ENCODE measurements around the gene DHRS3. TPM values are rescaled to one million over a fixed set of nuclear protein-coding genes. Genes with fewer than 3 reads are reported as not detected.

Gene DHRS3
- total and polyA plus RNA-seq, 2 donors (not counting 1 experiment from before 2014, with no cell fraction given): 8.4 to 36.8 TPM

- H3K27ac ChIP-seq (ENCODE audit: insufficient read depth, low read length): no peak overlapping the region
- no peaks in the 10 kb centered on the region for H3K36me3 ChIP-seq (ENCODE audit: control insufficient read depth, insufficient read depth, low read length)
- TF ChIP-seq CTCF (conservative IDR thresholded peaks at IDR 0.05 in 1 of 2, IDR thresholded peaks at IDR 0.05 in 1 of 2; ENCODE audit: low read depth in 1 of 2, low read length in 2 of 2) (no peak), EZH2 (IDR thresholded peaks at IDR 0.05; ENCODE audit: low read length, missing control alignments) (no peak)
- no peaks in the 10 kb centered on the region for H3K79me2 ChIP-seq (ENCODE audit: control insufficient read depth, insufficient read depth, low read length)
- DNase-seq (ENCODE audit: low read depth in 2 of 2): peak; percentile 56 to 87
- H3K9ac ChIP-seq (ENCODE audit: insufficient read depth, low read length): no peak overlapping the region
- no peaks in the 10 kb centered on the region for H4K20me1 ChIP-seq (ENCODE audit: control insufficient read depth, extremely low read depth, insufficient read depth, low read length)
- no peaks in the 10 kb centered on the region for H3K27me3 ChIP-seq (ENCODE audit: control insufficient read depth, insufficient read depth, low read length)
- no peak overlapping the region for H2AFZ ChIP-seq (ENCODE audit: low read length)
- H3K4me3 ChIP-seq (replicated peaks in 1 of 4; ENCODE audit: control extremely low read depth in 1 of 4, insufficient read depth in 1 of 4, low read depth in 3 of 4, low read length in 4 of 4): no peak overlapping the region
- H3K4me1 ChIP-seq (ENCODE audit: control insufficient read depth, extremely low read depth, insufficient read depth, low read length): peaks cover 4% of the 10 kb centered on the region
- H3K4me2 ChIP-seq (ENCODE audit: extremely low read depth, insufficient read depth, low read length): peak overlapping the region; percentile 25
- no peaks in the 10 kb centered on the region for H3K9me3 ChIP-seq (ENCODE audit: control insufficient read depth, insufficient read depth, low read depth, low read length)
Observed at GRCh38 chr1:12528021-12528852, 89.8 kb downstream of the DHRS3 start.

GRCh38 chr1:12527564-12527963, 90.4 kb downstream of the DHRS3 start:
- no peaks in the 10 kb centered on the region for H3K9me3 ChIP-seq (ENCODE audit: control insufficient read depth, insufficient read depth, low read depth, low read length)
- no peak overlapping the region for H3K27ac ChIP-seq (ENCODE audit: insufficient read depth, low read length)
- TF ChIP-seq CTCF (conservative IDR thresholded peaks at IDR 0.05 in 1 of 2, IDR thresholded peaks at IDR 0.05 in 1 of 2; ENCODE audit: low read depth in 1 of 2, low read length in 2 of 2) (no peak), EZH2 (IDR thresholded peaks at IDR 0.05; ENCODE audit: low read length, missing control alignments) (no peak)
- no peak overlapping the region for H3K9ac ChIP-seq (ENCODE audit: insufficient read depth, low read length)
- H3K4me3 ChIP-seq (replicated peaks in 1 of 4; ENCODE audit: control extremely low read depth in 1 of 4, insufficient read depth in 1 of 4, low read depth in 3 of 4, low read length in 4 of 4): no peak overlapping the region
- no peaks in the 10 kb centered on the region for H3K36me3 ChIP-seq (ENCODE audit: control insufficient read depth, insufficient read depth, low read length)
- no peak overlapping the region for H2AFZ ChIP-seq (ENCODE audit: low read length)
- no peak for DNase-seq (ENCODE audit: low read depth in 2 of 2)
- H3K27me3 ChIP-seq (ENCODE audit: control insufficient read depth, insufficient read depth, low read length): no peaks in the 10 kb centered on the region
- peaks cover 4% of the 10 kb centered on the region for H3K4me1 ChIP-seq (ENCODE audit: control insufficient read depth, extremely low read depth, insufficient read depth, low read length)
- H3K79me2 ChIP-seq (ENCODE audit: control insufficient read depth, insufficient read depth, low read length): no peaks in the 10 kb centered on the region
- no peak overlapping the region for H3K4me2 ChIP-seq (ENCODE audit: extremely low read depth, insufficient read depth, low read length)
- H4K20me1 ChIP-seq (ENCODE audit: control insufficient read depth, extremely low read depth, insufficient read depth, low read length): no peaks in the 10 kb centered on the region

- Histone ChIP-seq H3K9me3 (ENCODE audit: control insufficient read depth, insufficient read depth, low read depth, low read length) (no peaks in the 10 kb centered on the region), H3K4me3 (replicated peaks in 1 of 4; ENCODE audit: control extremely low read depth in 1 of 4, insufficient read depth in 1 of 4, low read depth in 3 of 4, low read length in 4 of 4) (no peak overlapping the region), H4K20me1 (ENCODE audit: control insufficient read depth, extremely low read depth, insufficient read depth, low read length) (no peaks in the 10 kb centered on the region), H3K9ac (ENCODE audit: insufficient read depth, low read length) (no peak overlapping the region), H3K4me1 (ENCODE audit: control insufficient read depth, extremely low read depth, insufficient read depth, low read length) (peaks cover 4% of the 10 kb centered on the region), H3K4me2 (ENCODE audit: extremely low read depth, insufficient read depth, low read length) (no peak overlapping the region), H3K27me3 (ENCODE audit: control insufficient read depth, insufficient read depth, low read length) (no peaks in the 10 kb centered on the region), H3K36me3 (ENCODE audit: control insufficient read depth, insufficient read depth, low read length) (no peaks in the 10 kb centered on the region), H3K27ac (ENCODE audit: insufficient read depth, low read length) (no peak overlapping the region), H2AFZ (ENCODE audit: low read length) (no peak overlapping the region), H3K79me2 (ENCODE audit: control insufficient read depth, insufficient read depth, low read length) (no peaks in the 10 kb centered on the region)
- no peak for DNase-seq (ENCODE audit: low read depth in 2 of 2)
- TF ChIP-seq EZH2 (IDR thresholded peaks at IDR 0.05; ENCODE audit: low read length, missing control alignments): no peak
- no peak for TF ChIP-seq CTCF (conservative IDR thresholded peaks at IDR 0.05 in 1 of 2, IDR thresholded peaks at IDR 0.05 in 1 of 2; ENCODE audit: low read depth in 1 of 2, low read length in 2 of 2)
Observed at GRCh38 chr1:12525311-12526181, 92.5 kb downstream of the DHRS3 start.
